H1 (cell line): Measurements from ENCODE around the gene AOAH. TPM values are rescaled to one million over a fixed set of nuclear protein-coding genes. Genes with fewer than 3 reads are reported as not detected.

ENCODE experiments used
- CTCF ChIA-PET: fragments of 300-600 bp; sonication (Branson Sonifier 250); formaldehyde crosslinking; loops from one replicate; lab custom pipeline; 2021; ENCODE audit not compliant: partially characterized antibody; lab: Charles Lee
- POLR2A ChIA-PET: fragments of 300-600 bp; sonication (Branson Sonifier 250); formaldehyde crosslinking; loops from one replicate; lab custom pipeline; 2021; ENCODE audit warnings: inconsistent platforms; ENCODE audit not compliant: partially characterized antibody; lab: Charles Lee
- DNase-seq, 2 experiments: peaks; one replicate each; pipeline versions ENCODE4 v3.0.0 to v3.0.0-alpha.2; 2010 to 2022; ENCODE audit warnings: low spot score in 2 of 2, low read depth in 1 of 2, mixed read lengths in 1 of 2
- FAIRE-seq: peaks from 2 replicates; lab custom pipeline; 2011; peaks lifted over from hg19 to GRCh38; lab: Jason Lieb, UNC
- H2AFZ ChIP-seq: 2 replicates; pipeline ENCODE4 v1.8.1; 2012; ENCODE audit warnings: low read length, inconsistent platforms
- H2AK5ac ChIP-seq: 2 replicates; pipeline ENCODE4 v1.6.1; 2013; ENCODE audit warnings: low read depth, low read length
- H2BK120ac ChIP-seq: replicated peaks from 2 replicates; pipeline ENCODE3; 2013; ENCODE audit warnings: low read depth, low read length, inconsistent platforms
- H2BK12ac ChIP-seq: 2 replicates; pipeline ENCODE4 v1.6.1; 2013; ENCODE audit warnings: low read depth, low read length
- H2BK15ac ChIP-seq: 2 replicates; pipeline ENCODE4 v1.6.1; 2013; ENCODE audit warnings: low read length
- H2BK20ac ChIP-seq: 2 replicates; pipeline ENCODE4 v1.6.1; 2013; ENCODE audit warnings: low read length
- H2BK5ac ChIP-seq: 2 replicates; pipeline ENCODE4 v1.6.1; 2013; ENCODE audit warnings: low read depth, low read length
- H3K14ac ChIP-seq: 2 replicates; pipeline ENCODE4 v1.6.1; 2013; ENCODE audit warnings: inconsistent platforms; ENCODE audit not compliant: insufficient read length
- H3K18ac ChIP-seq: 2 replicates; pipeline ENCODE4 v1.6.1; 2013; ENCODE audit warnings: low read length; ENCODE audit errors: extremely low read depth
- H3K23ac ChIP-seq: 2 replicates; pipeline ENCODE4 v1.6.1; 2013; ENCODE audit warnings: inconsistent platforms; ENCODE audit not compliant: insufficient read length
- H3K23me2 ChIP-seq: 2 replicates; pipeline ENCODE4 v1.6.1; 2013; ENCODE audit warnings: low read depth, low read length
- H3K27ac ChIP-seq: 2 replicates; pipeline ENCODE4 v1.6.1; 2011; ENCODE audit warnings: low read depth, low read length, inconsistent platforms
- H3K27me3 ChIP-seq, 4 experiments: replicated peaks in 1 of 4; 1 replicate in 1 of 4; 2 replicates in 3 of 4; pipeline versions ENCODE4 v1.6.1 to v1.8.1; 2011 to 2013; ENCODE audit warnings: low read length in 3 of 4, mild to moderate bottlenecking in 3 of 4, inconsistent platforms in 2 of 4, mixed read lengths in 2 of 4, moderate library complexity in 1 of 4; ENCODE audit not compliant: control insufficient read depth in 3 of 4, insufficient read depth in 3 of 4; ENCODE audit errors: extremely low read depth in 1 of 4
- H3K36me3 ChIP-seq, 4 experiments: 2 replicates each; pipeline versions ENCODE4 v1.6.1 to v1.8.1; 2011 to 2013; ENCODE audit warnings: mild to moderate bottlenecking in 4 of 4, low read length in 3 of 4, moderate library complexity in 2 of 4, control low read depth in 1 of 4, inconsistent platforms in 1 of 4; ENCODE audit not compliant: insufficient read depth in 4 of 4, control insufficient read depth in 2 of 4
- H3K4ac ChIP-seq: replicated peaks from 2 replicates; pipeline ENCODE3; 2013; ENCODE audit warnings: low read length, low read depth, mixed read lengths, inconsistent platforms; ENCODE audit not compliant: insufficient read length
- H3K4me1 ChIP-seq, 4 experiments: replicated peaks in 1 of 4; 1 replicate in 1 of 4; 2 replicates in 3 of 4; pipeline versions ENCODE4 v1.6.1 to v1.8.1; 2011 to 2013; ENCODE audit warnings: low read length in 3 of 4, inconsistent platforms in 2 of 4, mixed read lengths in 1 of 4; ENCODE audit not compliant: insufficient read depth in 4 of 4, control insufficient read depth in 3 of 4
- H3K4me2 ChIP-seq, 2 experiments: 2 replicates each; pipeline versions ENCODE4 v1.6.1 to v1.8.1; 2011 to 2013; ENCODE audit warnings: low read depth in 2 of 2, low read length in 2 of 2, control low read depth in 1 of 2, inconsistent platforms in 1 of 2, mild to moderate bottlenecking in 1 of 2; ENCODE audit not compliant: insufficient read depth in 1 of 2
- H3K4me3 ChIP-seq, 4 experiments: fragments of 200-600, 300-600 bp in 1 of 4; sonication (generic), shearing (Covaris generic), sonication (Bioruptor Twin) in 1 of 4; 2 replicates each; pipeline versions ENCODE4 v1.5.1 to v1.8.1; 2011 to 2016; ENCODE audit warnings: low read length in 4 of 4, low read depth in 3 of 4, control low read depth in 2 of 4, inconsistent platforms in 2 of 4, mild to moderate bottlenecking in 2 of 4, mixed read lengths in 1 of 4, moderate library complexity in 1 of 4; ENCODE audit not compliant: insufficient read depth in 2 of 4; ENCODE audit errors: extremely low read depth in 1 of 4
- H3K56ac ChIP-seq: replicated peaks from 2 replicates; pipeline ENCODE3; 2013; ENCODE audit warnings: low read depth, mild to moderate bottlenecking, mixed read lengths, low read length, inconsistent platforms; ENCODE audit not compliant: insufficient read length
- H3K79me1 ChIP-seq: 2 replicates; pipeline ENCODE4 v1.6.1; 2013; ENCODE audit warnings: low read depth, low read length, control low read depth
- H3K79me2 ChIP-seq, 2 experiments: 2 replicates each; pipeline versions ENCODE4 v1.6.1 to v1.8.1; 2012 to 2013; ENCODE audit warnings: low read length in 2 of 2, mild to moderate bottlenecking in 2 of 2, inconsistent platforms in 1 of 2; ENCODE audit not compliant: insufficient read depth in 2 of 2, control insufficient read depth in 1 of 2
- H3K9ac ChIP-seq, 4 experiments: replicated peaks in 1 of 4; 1 replicate in 1 of 4; 2 replicates in 3 of 4; pipeline versions ENCODE4 v1.6.1 to v1.8.1; 2011 to 2013; ENCODE audit warnings: low read depth in 3 of 4, low read length in 3 of 4, control low read depth in 2 of 4, mild to moderate bottlenecking in 2 of 4, moderate library complexity in 2 of 4, inconsistent platforms in 1 of 4; ENCODE audit errors: extremely low read depth in 1 of 4
- H3K9me3 ChIP-seq, 2 experiments: 2 replicates each; pipeline versions ENCODE4 v1.6.1 to v1.8.1; 2012 to 2013; ENCODE audit warnings: mild to moderate bottlenecking in 2 of 2, moderate library complexity in 2 of 2, control low read depth in 1 of 2, inconsistent platforms in 1 of 2, low read depth in 1 of 2, low read length in 1 of 2, mixed read lengths in 1 of 2; ENCODE audit not compliant: insufficient read depth in 2 of 2
- H4K20me1 ChIP-seq, 2 experiments: replicated peaks in 1 of 2; 2 replicates each; pipeline versions ENCODE3 to v1.8.1; 2011 to 2013; ENCODE audit warnings: inconsistent platforms in 2 of 2, low read length in 2 of 2, mild to moderate bottlenecking in 1 of 2; ENCODE audit not compliant: insufficient read depth in 2 of 2, control insufficient read depth in 1 of 2
- H4K5ac ChIP-seq: 2 replicates; pipeline ENCODE4 v1.6.1; 2013; ENCODE audit warnings: low read length, low read depth, mixed read lengths, inconsistent platforms; ENCODE audit not compliant: insufficient read length
- H4K8ac ChIP-seq: 2 replicates; pipeline ENCODE4 v1.8.0; 2013; ENCODE audit warnings: mild to moderate bottlenecking, moderate library complexity, low read length, inconsistent platforms; ENCODE audit not compliant: insufficient read depth; ENCODE audit errors: extremely low read depth
- H4K91ac ChIP-seq: replicated peaks from 2 replicates; pipeline ENCODE3; 2013; ENCODE audit warnings: low read length, mixed read lengths, inconsistent platforms; ENCODE audit not compliant: insufficient read length
- BCL11A ChIP-seq, 2 experiments: IDR thresholded peaks; one replicate each; pipeline ENCODE4 v1.6.1; 2011; ENCODE audit warnings: low read depth in 2 of 2, low read length in 2 of 2, mild to moderate bottlenecking in 2 of 2
- CTCF ChIP-seq, 3 experiments: IDR thresholded peaks; 1 replicate in 2 of 3; 2 replicates in 1 of 3; pipeline versions ENCODE4 v1.5.1 to v1.6.1; 2011; ENCODE audit warnings: low read length in 3 of 3, mild to moderate bottlenecking in 3 of 3, inconsistent platforms in 2 of 3, low read depth in 1 of 3, moderate library complexity in 1 of 3; ENCODE audit not compliant: insufficient read depth in 1 of 3; ENCODE audit errors: control extremely low read depth in 1 of 3
- EGR1 ChIP-seq: IDR thresholded peaks from 2 replicates; pipeline ENCODE4 v1.6.1; 2011; ENCODE audit warnings: low read depth, low read length, borderline replicate concordance
- HDAC2 ChIP-seq, 2 experiments: fragments of 300-600 bp in 1 of 2; sonication (generic) in 1 of 2; IDR thresholded peaks; 2 replicates each; pipeline ENCODE4 v1.6.1; 2011 to 2012; ENCODE audit warnings: low read depth in 2 of 2, low read length in 2 of 2, mild to moderate bottlenecking in 2 of 2, moderate library complexity in 2 of 2, borderline replicate concordance in 1 of 2, inconsistent platforms in 1 of 2
- KDM4A ChIP-seq: IDR thresholded peaks from one replicate; pipeline ENCODE4 v1.7.1; 2012; ENCODE audit warnings: low read depth, mild to moderate bottlenecking, moderate library complexity, low read length, inconsistent platforms; ENCODE audit not compliant: severe bottlenecking
- KDM5A ChIP-seq: fragments of 200-600 bp; IDR thresholded peaks from 2 replicates; pipeline ENCODE4 v1.7.1; 2012; ENCODE audit warnings: mild to moderate bottlenecking, low read length, inconsistent platforms, mixed read lengths
- POLR2AphosphoS5 ChIP-seq: IDR thresholded peaks from 2 replicates; pipeline ENCODE4 v1.6.1; 2011; ENCODE audit warnings: low read depth, low read length
- POU5F1 ChIP-seq: IDR thresholded peaks from 2 replicates; pipeline ENCODE4 v1.6.1; 2011; ENCODE audit warnings: low read depth, mild to moderate bottlenecking, low read length, moderate library complexity
- SRF ChIP-seq: IDR thresholded peaks from 2 replicates; pipeline ENCODE4 v1.6.1; 2011; ENCODE audit warnings: mild to moderate bottlenecking, low read depth, low read length, moderate library complexity
- YY1 ChIP-seq: IDR thresholded peaks from 2 replicates; pipeline ENCODE4 v1.6.1; 2011; ENCODE audit warnings: low read depth, mild to moderate bottlenecking, low read length
- WGBS, 2 experiments: shearing (Covaris generic) in 1 of 2; methylation state at CpG; one replicate each; pipeline versions ENCODE4 v1.1.6 to v1.1.7; 2013 to 2015; ENCODE audit warnings: low lambda C conversion rate in 2 of 2, mixed read lengths in 2 of 2, inconsistent platforms in 1 of 2, low coverage in 1 of 2, missing lambda C conversion rate in 1 of 2; ENCODE audit not compliant: insufficient replicate concordance in 2 of 2, insufficient coverage in 1 of 2, insufficient read length in 1 of 2; ENCODE audit errors: extremely low coverage in 1 of 2, missing lambda C conversion rate in 1 of 2; 5-methylcytosine and 5-hydroxymethylcytosine counted together
- polyA plus RNA-seq, 7 experiments: library from polyadenylated mRNA; depleted of rRNA in 3 of 7; stranded (reverse) in 5 of 7; unstranded in 2 of 7; fragments of >200 nt in 5 of 7; fragments of 200-250 nt in 2 of 7; gene quantifications; 1 replicate in 5 of 7; 2 replicates in 1 of 7; 4 replicates in 1 of 7; pipeline versions ENCODE4 v1.2.1 to v1.2.3, GENCODE V29; 2011 to 2013; ENCODE audit warnings: missing spikeins in 2 of 7, mixed read lengths in 2 of 7
- total RNA-seq: library from RNA; stranded (reverse); fragmentation: NEBNext Ultra II Directional; extraction: Animal tissue kit (Norgen Biotek cat#: 25700); gene quantifications from 2 replicates; pipeline ENCODE4 v1.2.1, GENCODE V29; 2021

AOAH gene
- total and polyA plus RNA-seq, 2 of the 8 experiments (the other 6 are each of a cell fraction or from before 2014, with no cell fraction given): 0.08 TPM; not detected in 1

- Histone ChIP-seq H2BK15ac (no peak overlapping the region), H3K79me1 (no peaks in the 10 kb centered on the region; the same call in 1 of the 2 replicates), H2BK12ac (no peak overlapping the region), H4K20me1 (no peaks in the 10 kb centered on the region), H3K56ac (no peak overlapping the region), H3K9me3 (no peaks in the 10 kb centered on the region), H3K4me1 (peaks cover 0 to 1% (median under 1%) of the 10 kb centered on the region in 4 experiments; a peak in 2 of 7 replicates), H3K27ac (no peak overlapping the region), H2AK5ac (no peak overlapping the region), H2BK5ac (no peak overlapping the region), H3K14ac (no peak overlapping the region), H3K36me3 (no peaks in the 10 kb centered on the region), H2BK20ac (no peak overlapping the region), H2BK120ac (no peak overlapping the region), H3K23me2 (no peaks in the 10 kb centered on the region), H3K18ac (no peak overlapping the region), H4K8ac (no peak overlapping the region), H4K5ac (no peak overlapping the region), H3K27me3 (no peaks in the 10 kb centered on the region; a peak in 1 of 7 replicates), H3K4me3 (no peak overlapping the region), H3K9ac (no peak overlapping the region), H2AFZ (no peak overlapping the region), H4K91ac (no peak overlapping the region), H3K79me2 (no peaks in the 10 kb centered on the region), H3K23ac (no peak overlapping the region), H3K4me2 (no peak overlapping the region), H3K4ac (no peak overlapping the region)
- DNase-seq (no peak), FAIRE-seq (no peak)
- POLR2A ChIA-PET: no interaction called here
- 90% methylated on average over 10 of the region's 10 CpGs; no CpG with 5 or more reads in 1 of the 2 experiments for WGBS, 2 experiments
- no peak for TF ChIP-seq EGR1
- no peak for TF ChIP-seq KDM4A
- no peak for TF ChIP-seq YY1
- no peak for TF ChIP-seq POU5F1
- no peak for TF ChIP-seq POLR2AphosphoS5
- TF ChIP-seq HDAC2 (IDR thresholded peaks at IDR 0.05; ENCODE audit: borderline replicate concordance in 1 of 2, low read depth in 2 of 2, low read length in 2 of 2): no peak
- TF ChIP-seq BCL11A (IDR thresholded peaks at IDR 0.05; ENCODE audit: low read depth in 2 of 2, low read length in 2 of 2): no peak
- TF ChIP-seq SRF: no peak
- no peak for TF ChIP-seq KDM5A
- no peak for TF ChIP-seq CTCF (IDR thresholded peaks at IDR 0.05; ENCODE audit: control extremely low read depth in 1 of 3, insufficient read depth in 1 of 3, low read depth in 1 of 3, low read length in 3 of 3)
- CTCF ChIA-PET: no interaction called here
Observed at GRCh38 chr7:36621396-36621795, 102.9 kb downstream of the AOAH start.
